Astrocyte of the cerebellum (primary cell): ENCODE data around the gene ADCK2.

Source experiments
- DNase-seq: peaks from one replicate; pipeline ENCODE4 v3.0.0-alpha.2; 2011; ENCODE audit warnings: low read depth
- H3K4me3 ChIP-seq: 2 replicates; pipeline ENCODE4 v1.5.1; 2011; ENCODE audit warnings: mild to moderate bottlenecking, low read depth, low read length, moderate library complexity
- in situ Hi-C: cut with HindIII; loops from 2 replicates; pipeline ENCODE4 v1.10.0; 2017; ENCODE audit warnings: low sequenced_read_pairs
- TF ChIP-seq, protein P1 (sequence below): IDR thresholded peaks from 2 replicates; pipeline ENCODE4 v1.5.1; 2012; ENCODE audit warnings: low read length, low read depth, moderate library complexity, mild to moderate bottlenecking; ENCODE audit errors: missing control alignments

The ADCK2 gene

DNA sequence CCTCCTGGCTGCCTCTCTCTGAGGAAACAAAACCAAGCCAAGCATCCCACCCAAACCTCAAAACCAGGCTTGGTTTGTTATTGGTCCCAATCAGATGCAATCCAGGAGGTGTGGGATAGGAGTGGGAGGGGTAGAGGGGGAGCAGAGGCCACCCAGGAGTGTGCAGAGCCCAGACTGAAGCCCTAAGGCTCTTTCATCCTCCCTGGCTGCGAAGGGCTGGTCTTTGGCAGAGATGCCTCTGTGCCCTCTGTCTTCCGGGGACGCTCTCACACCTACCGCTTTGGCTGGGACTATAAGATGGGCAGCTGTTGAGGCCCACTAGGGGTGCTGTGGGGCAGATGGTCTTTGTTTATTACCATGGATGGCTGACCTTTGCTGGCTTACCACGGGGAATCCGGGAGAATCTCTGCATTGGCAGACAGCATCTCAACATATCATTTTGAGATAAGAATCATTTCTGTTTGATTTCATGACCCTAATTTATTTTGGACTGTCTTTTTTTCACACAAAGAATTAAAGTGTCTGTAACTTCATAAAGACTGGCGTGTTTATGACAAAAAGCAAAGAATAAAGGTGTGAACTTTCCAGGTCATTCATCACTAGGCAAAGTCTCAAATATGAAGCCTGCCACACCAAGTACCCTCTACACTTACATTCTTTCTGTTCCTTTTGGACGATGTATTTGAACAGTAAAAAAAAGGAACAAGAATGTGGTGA, 25.7 kb upstream of the ADCK2 start:
- TF ChIP-seq, protein P1, sequence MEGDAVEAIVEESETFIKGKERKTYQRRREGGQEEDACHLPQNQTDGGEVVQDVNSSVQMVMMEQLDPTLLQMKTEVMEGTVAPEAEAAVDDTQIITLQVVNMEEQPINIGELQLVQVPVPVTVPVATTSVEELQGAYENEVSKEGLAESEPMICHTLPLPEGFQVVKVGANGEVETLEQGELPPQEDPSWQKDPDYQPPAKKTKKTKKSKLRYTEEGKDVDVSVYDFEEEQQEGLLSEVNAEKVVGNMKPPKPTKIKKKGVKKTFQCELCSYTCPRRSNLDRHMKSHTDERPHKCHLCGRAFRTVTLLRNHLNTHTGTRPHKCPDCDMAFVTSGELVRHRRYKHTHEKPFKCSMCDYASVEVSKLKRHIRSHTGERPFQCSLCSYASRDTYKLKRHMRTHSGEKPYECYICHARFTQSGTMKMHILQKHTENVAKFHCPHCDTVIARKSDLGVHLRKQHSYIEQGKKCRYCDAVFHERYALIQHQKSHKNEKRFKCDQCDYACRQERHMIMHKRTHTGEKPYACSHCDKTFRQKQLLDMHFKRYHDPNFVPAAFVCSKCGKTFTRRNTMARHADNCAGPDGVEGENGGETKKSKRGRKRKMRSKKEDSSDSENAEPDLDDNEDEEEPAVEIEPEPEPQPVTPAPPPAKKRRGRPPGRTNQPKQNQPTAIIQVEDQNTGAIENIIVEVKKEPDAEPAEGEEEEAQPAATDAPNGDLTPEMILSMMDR = peak; percentile 72
- no peak overlapping the region for H3K4me3 ChIP-seq
- DNase-seq = no peak
- in situ Hi-C loops = no loop called here

DNA sequence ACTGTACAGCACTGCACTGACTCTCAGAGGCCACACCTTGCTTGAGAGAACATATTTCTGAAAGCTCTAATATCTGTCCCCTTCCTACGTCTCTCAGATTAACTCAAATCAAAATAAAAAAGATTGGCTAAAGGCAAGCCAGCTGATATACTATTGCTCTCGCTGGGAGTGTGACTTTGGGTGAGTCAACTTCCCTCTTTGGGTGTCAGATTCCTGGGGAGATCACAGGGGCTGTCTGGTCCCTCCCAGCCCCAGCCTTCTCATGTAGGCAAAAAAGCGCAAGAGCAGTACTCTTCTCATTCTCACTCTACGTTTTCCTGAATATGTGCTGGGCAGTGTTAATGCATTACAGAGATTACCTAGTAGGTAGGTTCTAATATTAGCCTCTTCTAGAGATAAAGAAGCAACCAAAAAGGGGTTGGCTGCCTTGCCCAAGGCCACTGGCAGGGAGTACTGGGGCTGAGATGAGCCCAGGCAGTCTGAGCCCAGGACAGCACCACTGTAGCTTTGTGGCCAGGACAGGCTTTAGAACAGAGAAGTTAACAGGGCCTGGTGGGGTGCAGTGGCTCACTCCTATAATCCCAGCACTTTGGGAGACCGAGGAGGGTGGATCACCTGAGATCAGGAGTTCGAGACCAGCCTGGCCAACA, 23.1 kb upstream of the ADCK2 start:
- no peak overlapping the region for H3K4me3 ChIP-seq
- TF ChIP-seq, protein P1 = no peak
- in situ Hi-C loops = no loop called here
- no peak for DNase-seq

DNA sequence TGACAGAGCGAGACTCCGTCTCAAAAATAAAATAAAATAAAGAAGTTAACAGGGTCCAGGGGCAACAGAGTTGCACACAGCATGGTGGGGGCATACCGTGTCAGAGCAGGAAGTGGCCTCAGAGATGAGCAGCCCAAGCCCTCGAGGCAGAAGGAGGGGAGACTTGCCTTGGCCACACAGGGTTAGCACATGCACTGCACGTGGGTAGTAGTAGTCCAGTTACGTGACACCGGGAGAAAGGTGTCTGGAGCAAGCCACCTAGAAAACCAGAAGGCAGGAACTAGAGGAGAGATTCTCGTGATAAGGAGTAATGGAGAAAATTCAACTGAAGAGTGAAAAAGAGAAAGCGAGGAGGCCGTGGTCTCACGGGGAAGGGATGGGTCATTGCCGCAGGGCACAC, 22.4 kb upstream of the ADCK2 start:
- in situ Hi-C loops = no loop called here
- no peak for DNase-seq
- TF ChIP-seq, protein P1 = no peak
- H3K4me3 ChIP-seq = no peak overlapping the region

DNA sequence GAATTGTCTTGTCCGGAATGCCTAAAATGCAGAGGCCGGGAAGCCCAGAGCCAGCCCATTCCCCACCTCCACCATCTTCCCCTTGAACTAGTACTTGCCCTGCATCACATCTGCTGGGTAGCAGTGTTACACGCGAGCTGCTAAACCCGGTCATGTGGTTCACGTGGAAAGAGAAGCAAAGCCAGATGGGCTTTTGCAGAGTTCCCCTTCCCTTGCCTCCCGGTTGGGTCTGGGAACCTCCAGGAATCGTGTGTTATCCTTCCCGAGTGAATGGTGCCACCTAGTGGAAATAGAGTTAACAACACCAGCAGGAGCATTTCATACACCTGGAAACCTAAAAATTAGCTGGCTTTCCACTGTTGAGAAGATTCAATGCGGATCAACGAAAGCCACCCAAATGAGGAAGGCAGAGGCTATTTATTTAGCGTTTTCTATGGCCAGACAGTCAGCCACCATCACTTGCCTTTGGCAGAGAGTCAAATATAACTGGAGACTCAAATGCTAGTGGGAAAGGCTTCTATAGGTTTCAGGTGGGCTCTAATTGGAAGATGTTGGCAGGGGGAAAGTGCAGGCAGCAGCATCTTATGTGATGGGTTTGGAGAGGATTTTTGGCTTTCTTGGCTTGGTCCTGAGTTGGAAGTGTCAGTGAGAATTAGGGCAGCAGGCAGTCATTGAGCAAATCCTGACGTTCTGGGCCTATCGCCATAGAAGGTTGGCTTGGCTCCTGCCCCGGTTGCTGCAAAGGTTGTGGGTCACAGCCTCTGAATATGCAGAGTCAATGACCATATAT, 19.2 kb upstream of the ADCK2 start:
- peak; percentile 70 for DNase-seq
- TF ChIP-seq, protein P1 = peak; percentile 81
- H3K4me3 ChIP-seq = no peak overlapping the region
- in situ Hi-C loops = no loop called here

DNA sequence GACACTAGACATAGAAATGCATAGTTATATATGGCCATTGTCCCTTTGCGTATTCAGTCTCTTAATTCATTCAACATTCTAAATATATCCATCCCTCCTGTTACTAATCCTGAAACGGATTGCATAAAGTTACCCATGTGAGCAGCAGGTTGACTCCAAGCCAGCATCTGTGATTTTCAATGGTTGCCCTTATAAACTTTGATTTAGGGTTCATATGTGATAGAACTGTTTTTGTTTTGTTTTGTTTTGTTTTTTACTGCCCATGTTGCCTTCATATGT, 18.7 kb upstream of the ADCK2 start:
- DNase-seq = no peak
- in situ Hi-C loops = no loop called here
- TF ChIP-seq, protein P1 = no peak
- H3K4me3 ChIP-seq = no peak overlapping the region

DNA sequence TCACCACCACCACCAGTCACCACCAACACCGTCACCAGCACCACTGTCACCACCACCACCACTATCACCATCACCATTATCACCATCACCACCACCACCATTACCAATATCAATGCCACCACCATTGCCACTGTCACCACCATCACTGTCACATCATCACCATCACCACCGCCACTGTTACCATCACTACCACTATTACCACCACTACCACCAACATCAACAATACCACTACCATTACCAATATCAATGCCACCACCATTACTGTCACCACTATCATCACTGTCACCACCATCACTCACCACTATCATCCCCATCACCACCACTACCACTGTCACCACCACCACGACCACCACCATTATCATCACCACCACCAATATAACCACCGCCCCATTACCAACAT, 18.1 kb upstream of the ADCK2 start:
- no peak for DNase-seq
- in situ Hi-C loops = no loop called here
- TF ChIP-seq, protein P1 = no peak
- H3K4me3 ChIP-seq = no peak overlapping the region
